Measurements from ENCODE around the gene C2orf49. TPM values are rescaled to one million over a fixed set of nuclear protein-coding genes. Genes with fewer than 3 reads are reported as not detected.

Gene C2orf49
- total RNA-seq, 1 donor from 2014 or later, result 27.2 TPM

DNA sequence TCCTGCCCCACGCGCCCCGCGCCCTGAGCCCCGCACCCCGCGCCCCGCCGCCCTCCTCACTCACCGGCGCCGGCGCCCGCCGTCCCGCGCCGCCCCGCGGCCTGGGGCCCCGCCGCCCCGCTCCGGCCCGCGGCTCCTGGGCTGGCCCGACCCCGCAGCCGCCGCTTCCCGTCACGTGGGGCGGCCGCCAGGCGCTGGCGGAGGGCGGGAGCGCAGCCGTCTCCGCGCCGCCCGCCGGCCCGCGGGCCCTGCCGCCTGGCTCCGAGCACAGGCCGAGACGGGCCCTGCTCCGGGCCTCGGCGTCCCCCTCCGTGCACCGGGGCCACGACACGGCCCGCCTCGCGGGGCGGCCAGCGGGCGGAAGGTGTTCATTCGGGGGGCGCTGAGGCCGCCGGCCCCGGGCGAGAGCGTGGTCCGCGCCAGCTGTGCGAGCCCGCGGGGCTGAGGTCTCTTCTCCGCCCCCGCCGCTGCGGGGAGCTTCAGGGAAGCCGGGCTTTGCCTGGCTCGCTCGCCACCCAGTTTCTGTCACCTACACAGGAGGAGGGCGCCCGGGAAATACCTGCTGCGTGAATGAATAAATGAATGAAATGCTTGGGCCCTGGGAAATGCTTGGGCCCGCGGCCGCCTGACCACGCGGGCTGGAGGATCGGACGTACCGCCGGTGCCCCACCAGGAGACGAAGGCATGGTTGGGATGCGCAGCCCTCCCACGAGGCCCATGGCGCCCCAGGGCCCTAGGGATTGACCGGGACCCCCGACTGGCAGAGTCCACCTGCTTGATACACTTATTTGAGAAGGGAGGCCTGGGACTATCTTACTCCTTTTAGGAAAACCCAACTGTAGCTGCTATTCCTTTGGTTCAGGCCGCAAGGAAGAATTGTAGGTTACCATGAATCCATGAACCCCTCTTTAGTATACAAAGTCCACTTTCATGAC lies 7.5 kb upstream of the C2orf49 start, which contains the start of gene TGFBRAP1:
TGFBRAP1 (minus strand) TSS at position 175 of the 935 bp plus-strand sequence. CDS start 21,434 bp downstream, outside the sequence.
- H3K27ac Mint-ChIP-seq, result peak within 1 kb of the TSS; percentile 98
- TF ChIP-seq, protein P1, sequence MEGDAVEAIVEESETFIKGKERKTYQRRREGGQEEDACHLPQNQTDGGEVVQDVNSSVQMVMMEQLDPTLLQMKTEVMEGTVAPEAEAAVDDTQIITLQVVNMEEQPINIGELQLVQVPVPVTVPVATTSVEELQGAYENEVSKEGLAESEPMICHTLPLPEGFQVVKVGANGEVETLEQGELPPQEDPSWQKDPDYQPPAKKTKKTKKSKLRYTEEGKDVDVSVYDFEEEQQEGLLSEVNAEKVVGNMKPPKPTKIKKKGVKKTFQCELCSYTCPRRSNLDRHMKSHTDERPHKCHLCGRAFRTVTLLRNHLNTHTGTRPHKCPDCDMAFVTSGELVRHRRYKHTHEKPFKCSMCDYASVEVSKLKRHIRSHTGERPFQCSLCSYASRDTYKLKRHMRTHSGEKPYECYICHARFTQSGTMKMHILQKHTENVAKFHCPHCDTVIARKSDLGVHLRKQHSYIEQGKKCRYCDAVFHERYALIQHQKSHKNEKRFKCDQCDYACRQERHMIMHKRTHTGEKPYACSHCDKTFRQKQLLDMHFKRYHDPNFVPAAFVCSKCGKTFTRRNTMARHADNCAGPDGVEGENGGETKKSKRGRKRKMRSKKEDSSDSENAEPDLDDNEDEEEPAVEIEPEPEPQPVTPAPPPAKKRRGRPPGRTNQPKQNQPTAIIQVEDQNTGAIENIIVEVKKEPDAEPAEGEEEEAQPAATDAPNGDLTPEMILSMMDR (IDR thresholded peaks at IDR 0.05; ENCODE audit: unreplicated experiment), result peak; percentile 15
- H3K27me3 Mint-ChIP-seq, result no peaks in the 10 kb centered on the region
- H3K4me3 Mint-ChIP-seq (ENCODE audit: low read depth), result peak within 1 kb of the TSS; percentile 93
- H3K9me3 Mint-ChIP-seq (ENCODE audit: low read depth), result no peaks in the 10 kb centered on the region
- H3K36me3 Mint-ChIP-seq (ENCODE audit: insufficient read depth), result no peaks in the 10 kb centered on the region
- peak; percentile 37 for DNase-seq (ENCODE audit: low spot score, unreplicated experiment)
- peaks cover 11% of the 10 kb centered on the region for H3K4me1 Mint-ChIP-seq (ENCODE audit: low read depth)

DNA sequence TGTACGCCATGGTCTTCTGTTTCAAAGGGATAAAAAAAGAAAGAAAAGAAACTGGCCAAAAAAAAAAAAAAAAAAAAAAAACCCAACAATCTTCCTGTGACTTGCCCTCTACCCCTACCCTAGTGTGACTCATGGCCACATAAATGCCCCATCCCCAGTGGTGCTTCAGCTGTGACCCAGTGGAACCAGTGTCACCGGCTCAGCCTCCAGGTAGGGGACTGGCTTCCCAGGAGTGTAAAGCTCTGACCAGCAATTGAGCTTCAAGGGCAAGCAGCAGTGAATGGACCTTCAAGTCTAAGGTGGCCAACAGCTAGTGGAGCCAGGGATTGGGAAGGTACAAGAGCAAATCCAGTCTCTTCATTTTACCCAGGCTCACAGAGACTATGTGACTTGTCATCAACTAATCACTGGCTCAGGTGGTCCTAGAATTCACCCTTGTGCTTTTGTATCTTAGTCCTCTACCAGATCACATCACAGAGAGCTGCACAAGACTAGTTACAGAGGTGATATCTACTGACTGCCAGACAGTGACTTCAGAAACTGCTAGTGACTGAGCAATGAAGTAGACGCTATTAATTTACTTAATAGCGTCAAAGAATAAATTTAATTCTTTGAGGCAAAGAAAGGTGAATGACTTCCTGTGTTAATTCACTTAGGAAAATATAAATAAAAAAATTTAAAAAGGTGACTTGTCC lies 6.5 kb upstream of the C2orf49 start:
- no peaks in the 10 kb centered on the region for H3K36me3 Mint-ChIP-seq (ENCODE audit: insufficient read depth)
- TF ChIP-seq, protein P1 (IDR thresholded peaks at IDR 0.05; ENCODE audit: unreplicated experiment), result no peak
- H3K9me3 Mint-ChIP-seq (ENCODE audit: low read depth), result no peaks in the 10 kb centered on the region
- no peak for DNase-seq (ENCODE audit: low spot score, unreplicated experiment)
- peak overlapping the region; percentile 85 for H3K4me3 Mint-ChIP-seq (ENCODE audit: low read depth)
- H3K27me3 Mint-ChIP-seq, result no peaks in the 10 kb centered on the region
- H3K27ac Mint-ChIP-seq, result no peak overlapping the region
- H3K4me1 Mint-ChIP-seq (ENCODE audit: low read depth), result peaks cover 11% of the 10 kb centered on the region

DNA sequence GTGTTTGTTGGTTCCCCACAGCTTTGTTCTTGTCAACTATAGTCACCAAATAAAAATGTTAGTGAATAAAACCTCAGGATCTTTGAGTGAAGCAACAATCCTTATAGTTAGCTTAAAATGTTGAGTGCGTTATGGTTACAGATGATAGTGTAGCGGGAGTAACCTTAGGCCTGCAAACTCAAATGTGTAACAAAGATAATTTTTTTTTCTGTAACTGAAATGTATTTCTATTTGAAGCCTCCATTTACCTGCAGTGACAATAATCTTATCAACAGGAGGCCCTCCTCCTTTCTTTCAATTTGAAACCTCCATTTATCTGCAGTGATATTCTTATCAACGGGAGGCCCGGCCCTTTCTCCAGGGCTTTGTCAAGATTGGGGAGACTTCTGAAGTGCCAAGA lies 3.1 kb upstream of the C2orf49 start:
- TF ChIP-seq, protein P1 (IDR thresholded peaks at IDR 0.05; ENCODE audit: unreplicated experiment), result no peak

DNA sequence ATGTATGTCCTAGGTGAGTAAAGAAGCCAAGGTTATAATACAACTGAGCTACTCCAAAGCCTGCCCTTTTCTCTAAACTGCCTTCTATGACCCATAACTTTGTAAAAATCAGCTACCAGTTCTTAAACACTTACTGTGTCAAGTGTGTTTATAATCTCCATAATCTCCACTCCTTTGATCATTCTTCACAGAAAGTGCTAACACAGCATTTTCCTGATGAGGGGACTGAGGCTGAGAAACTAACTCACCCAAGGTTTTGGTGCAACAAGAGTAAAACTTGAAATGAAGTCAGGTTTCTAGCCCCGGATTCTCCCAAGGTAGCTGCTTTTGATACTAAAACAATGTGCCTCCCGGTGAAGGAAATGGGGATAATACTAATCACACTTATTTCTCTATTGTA lies 1.9 kb upstream of the C2orf49 start:
- Mint-ChIP-seq H3K9me3 (ENCODE audit: low read depth) (no peaks in the 10 kb centered on the region), H3K4me1 (ENCODE audit: low read depth) (peaks cover 21% of the 10 kb centered on the region), H3K4me3 (ENCODE audit: low read depth) (peak overlapping the region; percentile 99), H3K27ac (peak overlapping the region; percentile 33), H3K36me3 (ENCODE audit: insufficient read depth) (no peaks in the 10 kb centered on the region), H3K27me3 (no peaks in the 10 kb centered on the region)
- DNase-seq (ENCODE audit: low spot score, unreplicated experiment), result no peak
- TF ChIP-seq, protein P1 (IDR thresholded peaks at IDR 0.05; ENCODE audit: unreplicated experiment), result no peak

More for the DNA sequence above, 3.1 kb upstream of the C2orf49 start:
- no peak for DNase-seq (ENCODE audit: low spot score, unreplicated experiment)
- Mint-ChIP-seq H3K9me3 (ENCODE audit: low read depth) (no peaks in the 10 kb centered on the region), H3K4me1 (ENCODE audit: low read depth) (peaks cover 22% of the 10 kb centered on the region), H3K36me3 (ENCODE audit: insufficient read depth) (no peaks in the 10 kb centered on the region), H3K27ac (no peak overlapping the region), H3K27me3 (no peaks in the 10 kb centered on the region), H3K4me3 (ENCODE audit: low read depth) (no peak overlapping the region)

DNA sequence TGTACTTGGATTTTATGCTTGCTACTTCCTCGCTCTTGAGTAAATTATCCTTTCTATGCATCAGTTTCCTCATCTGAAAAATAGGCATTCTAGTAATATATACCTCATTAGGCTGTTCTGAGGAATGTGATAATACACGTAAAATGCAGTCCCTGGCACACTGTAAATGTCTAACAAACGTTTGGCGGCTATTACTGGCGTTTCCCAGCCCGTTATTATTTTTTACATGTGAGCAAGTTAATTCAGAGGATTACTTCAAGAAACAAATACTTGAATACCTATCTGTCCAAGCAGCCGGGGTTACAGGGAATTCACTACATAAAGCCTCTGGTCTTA lies 586 bp upstream of the C2orf49 start:
- Mint-ChIP-seq H3K27ac (peak overlapping the region; percentile 100), H3K4me3 (ENCODE audit: low read depth) (peak overlapping the region; percentile 99), H3K9me3 (ENCODE audit: low read depth) (no peaks in the 10 kb centered on the region), H3K27me3 (no peaks in the 10 kb centered on the region), H3K4me1 (ENCODE audit: low read depth) (peaks cover 21% of the 10 kb centered on the region), H3K36me3 (ENCODE audit: insufficient read depth) (peaks cover 3% of the 10 kb centered on the region)
- TF ChIP-seq, protein P1 (IDR thresholded peaks at IDR 0.05; ENCODE audit: unreplicated experiment), result no peak
- DNase-seq (ENCODE audit: low spot score, unreplicated experiment), result no peak
